Liver (tissue), 3 donors: ENCODE measurements around the gene SPACDR.
A peak's percentile ranks its signal among the peaks of the same experiment; 100 is the strongest.

Experiments
- ATF3 ChIP-seq: IDR thresholded peaks from 2 replicates; pipeline ENCODE4 v1.6.1; 2016; ENCODE audit warnings: antibody characterized with exemption
- CTCF ChIP-seq: fragments of 150-350 bp; IDR thresholded peaks from 2 replicates; pipeline ENCODE4 v1.5.1; 2017; ENCODE audit warnings: improper control_type of control experiment, low read depth, low read length; ENCODE audit not compliant: missing input control
- EGR1 ChIP-seq, 2 donors: IDR thresholded peaks; 2 replicates each; pipeline ENCODE4 v1.6.1; 2016 to 2018; ENCODE audit warnings: antibody characterized with exemption in 2 of 2, low read depth in 2 of 2
- GABPA ChIP-seq, 2 donors: IDR thresholded peaks in 1 of 2; conservative IDR thresholded peaks in 1 of 2; 2 replicates each; pipeline ENCODE4 v1.6.1; 2016; ENCODE audit warnings: antibody characterized with exemption in 2 of 2, mild to moderate bottlenecking in 1 of 2, moderate library complexity in 1 of 2
- HNF4A ChIP-seq, 2 donors: conservative IDR thresholded peaks; 2 replicates each; pipeline ENCODE4 v1.6.1; 2016; ENCODE audit warnings: antibody characterized with exemption in 2 of 2, mild to moderate bottlenecking in 2 of 2
- JUND ChIP-seq, 2 donors: IDR thresholded peaks; 2 replicates each; pipeline ENCODE4 v1.6.1; 2016; ENCODE audit warnings: antibody characterized with exemption in 2 of 2
- MAX ChIP-seq: IDR thresholded peaks from 2 replicates; pipeline ENCODE4 v1.6.1; 2016; ENCODE audit warnings: antibody characterized with exemption
- RAD21 ChIP-seq, 2 donors: IDR thresholded peaks; 2 replicates each; pipeline ENCODE4 v1.6.1; 2016; ENCODE audit warnings: antibody characterized with exemption in 2 of 2, mild to moderate bottlenecking in 2 of 2
- REST ChIP-seq: IDR thresholded peaks from 2 replicates; pipeline ENCODE4 v1.6.1; 2016; ENCODE audit warnings: antibody characterized with exemption, mild to moderate bottlenecking
- SP1 ChIP-seq: IDR thresholded peaks from 2 replicates; pipeline ENCODE4 v1.6.1; 2018; ENCODE audit warnings: antibody characterized with exemption, mild to moderate bottlenecking
- TAF1 ChIP-seq: conservative IDR thresholded peaks from 2 replicates; pipeline ENCODE4 v1.6.1; 2016; ENCODE audit warnings: antibody characterized with exemption, mild to moderate bottlenecking
- YY1 ChIP-seq: IDR thresholded peaks from 2 replicates; pipeline ENCODE4 v1.6.1; 2016; ENCODE audit warnings: antibody characterized with exemption, mild to moderate bottlenecking
- ZBTB33 ChIP-seq: IDR thresholded peaks from 2 replicates; pipeline ENCODE4 v1.6.1; 2016; ENCODE audit warnings: antibody characterized with exemption
- donor health status: healthy.
- donor health status: healthy.

- TF ChIP-seq EGR1 (IDR thresholded peaks at IDR 0.05; ENCODE audit: low read depth in 2 of 2): peak in 1 of 2 donors; percentile 48
- TF ChIP-seq CTCF: no peak
- no peak for TF ChIP-seq JUND (IDR thresholded peaks at IDR 0.05)
- TF ChIP-seq YY1: no peak
- TF ChIP-seq REST: no peak
- no peak for TF ChIP-seq TAF1
- TF ChIP-seq RAD21 (IDR thresholded peaks at IDR 0.05): peak; percentile 20 to 54
- peak in 1 of 2 donors; percentile 70 for TF ChIP-seq GABPA (IDR thresholded peaks at IDR 0.05 in 1 of 2, conservative IDR thresholded peaks at IDR 0.05 in 1 of 2)
- TF ChIP-seq HNF4A (conservative IDR thresholded peaks at IDR 0.05): no peak
- TF ChIP-seq ZBTB33: no peak
- peak; percentile 59 for TF ChIP-seq SP1
- TF ChIP-seq ATF3: no peak
- TF ChIP-seq MAX: peak; percentile 69
These were observed 15.0 kb upstream of the SPACDR start, which contains the start of gene TSC22D4 for GRCh38 chr7:100478958-100479660.
